Lower leg skin (tissue), 4 donors: ENCODE measurements around the gene CDH23. TPM values are rescaled to one million over a fixed set of nuclear protein-coding genes. Genes with fewer than 3 reads are reported as not detected.

Experiments
- DNase-seq, 2 donors: peaks; one replicate each; pipeline ENCODE4 v3.0.0-alpha.2; 2019; ENCODE audit warnings: low spot score in 2 of 2
- H3K4me3 ChIP-seq: fragments of 200-600 bp; sonication (generic); 2 replicates; pipeline ENCODE4 v1.5.1; 2017; ENCODE audit warnings: mild to moderate bottlenecking, low read depth; ENCODE audit not compliant: poor library complexity, severe bottlenecking
- POLR2A ChIP-seq, 2 donors: fragments of 450-650 bp; IDR thresholded peaks; one replicate each; pipeline ENCODE4 v1.6.1; 2016 to 2017; ENCODE audit warnings: antibody characterized with exemption in 2 of 2, mild to moderate bottlenecking in 1 of 2, moderate library complexity in 1 of 2
- WGBS, 2 donors: methylation state at CpG; one replicate each; pipeline ENCODE4 v1.1.5; 2018; 5-methylcytosine and 5-hydroxymethylcytosine counted together
- intact Hi-C: fragments of 100-400 bp; cut with DNase I; formaldehyde crosslinking; loops from one replicate; pipeline ENCODE4 v1.15.0; 2023; ENCODE audit warnings: low total_unique reads
- total RNA-seq, 4 donors: library from RNA; depleted of rRNA; stranded (reverse); fragments of >200 nt; gene quantifications; one replicate each; pipeline ENCODE4 v1.1.0, GENCODE V29; 2016
- TF ChIP-seq, protein P1 (sequence below), 3 donors: fragments of 450-650 bp; IDR thresholded peaks; one replicate each; pipeline ENCODE4 v1.5.1; 2016; ENCODE audit warnings: antibody characterized with exemption in 3 of 3, mild to moderate bottlenecking in 3 of 3, moderate library complexity in 2 of 3

Gene CDH23
- total RNA-seq, 4 donors from 2014 or later, result 1.7 to 9.2 (median 2.6) TPM

DNA sequence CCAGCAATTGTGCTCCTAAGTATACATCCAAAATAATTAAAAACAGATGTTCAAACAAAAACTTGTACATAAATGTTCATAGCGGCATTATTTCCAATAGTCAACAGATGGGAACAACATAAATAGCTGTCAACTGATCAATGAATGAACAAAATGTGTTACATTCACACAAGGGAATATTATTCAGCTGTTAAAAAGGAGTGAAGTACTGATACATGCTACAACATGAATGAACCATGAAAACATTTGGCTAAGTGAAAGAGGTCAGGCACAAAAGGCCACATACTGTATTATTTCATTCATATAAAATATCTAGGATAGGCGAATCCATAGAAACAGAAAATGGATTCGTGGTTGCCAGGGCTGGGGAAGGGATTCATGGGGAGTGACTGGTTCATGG, 109.1 kb downstream of the CDH23 start:
- intact Hi-C loops, result no loop called here
- no peak for TF ChIP-seq POLR2A (IDR thresholded peaks at IDR 0.05)
- TF ChIP-seq, protein P1, sequence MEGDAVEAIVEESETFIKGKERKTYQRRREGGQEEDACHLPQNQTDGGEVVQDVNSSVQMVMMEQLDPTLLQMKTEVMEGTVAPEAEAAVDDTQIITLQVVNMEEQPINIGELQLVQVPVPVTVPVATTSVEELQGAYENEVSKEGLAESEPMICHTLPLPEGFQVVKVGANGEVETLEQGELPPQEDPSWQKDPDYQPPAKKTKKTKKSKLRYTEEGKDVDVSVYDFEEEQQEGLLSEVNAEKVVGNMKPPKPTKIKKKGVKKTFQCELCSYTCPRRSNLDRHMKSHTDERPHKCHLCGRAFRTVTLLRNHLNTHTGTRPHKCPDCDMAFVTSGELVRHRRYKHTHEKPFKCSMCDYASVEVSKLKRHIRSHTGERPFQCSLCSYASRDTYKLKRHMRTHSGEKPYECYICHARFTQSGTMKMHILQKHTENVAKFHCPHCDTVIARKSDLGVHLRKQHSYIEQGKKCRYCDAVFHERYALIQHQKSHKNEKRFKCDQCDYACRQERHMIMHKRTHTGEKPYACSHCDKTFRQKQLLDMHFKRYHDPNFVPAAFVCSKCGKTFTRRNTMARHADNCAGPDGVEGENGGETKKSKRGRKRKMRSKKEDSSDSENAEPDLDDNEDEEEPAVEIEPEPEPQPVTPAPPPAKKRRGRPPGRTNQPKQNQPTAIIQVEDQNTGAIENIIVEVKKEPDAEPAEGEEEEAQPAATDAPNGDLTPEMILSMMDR (IDR thresholded peaks at IDR 0.05), result no peak
- WGBS, 2 donors, result 95 to 96% methylated on average over 3 of the region's 3 CpGs
- DNase-seq, result no peak
- H3K4me3 ChIP-seq, result no peak overlapping the region

DNA sequence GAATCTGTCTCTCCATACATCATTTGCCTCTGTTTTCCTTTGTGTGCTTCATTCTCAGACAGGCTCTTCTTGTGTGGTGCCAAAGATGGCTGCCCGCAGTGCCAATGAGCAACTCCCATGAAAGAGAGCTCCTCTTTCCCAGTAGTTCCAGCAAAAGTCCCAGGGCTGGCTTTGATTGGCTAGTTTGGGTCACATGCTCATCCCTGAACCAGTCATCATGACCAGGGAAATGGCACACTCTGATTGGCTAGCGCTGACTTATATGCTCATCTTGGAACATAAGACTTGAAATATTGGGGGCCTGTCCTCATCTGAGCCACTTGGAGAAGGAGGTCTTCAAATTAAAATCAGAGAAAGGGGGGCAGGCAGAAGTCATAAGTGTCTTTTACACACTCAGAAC, 112.7 kb downstream of the CDH23 start:
- TF ChIP-seq, protein P1 (IDR thresholded peaks at IDR 0.05), result no peak
- no peak for TF ChIP-seq POLR2A (IDR thresholded peaks at IDR 0.05)
- no peak for DNase-seq
- no peak overlapping the region for H3K4me3 ChIP-seq
- WGBS, 2 donors, result 50 to 63% methylated on average over 2 of the region's 2 CpGs
- intact Hi-C loops, result no loop called here

DNA sequence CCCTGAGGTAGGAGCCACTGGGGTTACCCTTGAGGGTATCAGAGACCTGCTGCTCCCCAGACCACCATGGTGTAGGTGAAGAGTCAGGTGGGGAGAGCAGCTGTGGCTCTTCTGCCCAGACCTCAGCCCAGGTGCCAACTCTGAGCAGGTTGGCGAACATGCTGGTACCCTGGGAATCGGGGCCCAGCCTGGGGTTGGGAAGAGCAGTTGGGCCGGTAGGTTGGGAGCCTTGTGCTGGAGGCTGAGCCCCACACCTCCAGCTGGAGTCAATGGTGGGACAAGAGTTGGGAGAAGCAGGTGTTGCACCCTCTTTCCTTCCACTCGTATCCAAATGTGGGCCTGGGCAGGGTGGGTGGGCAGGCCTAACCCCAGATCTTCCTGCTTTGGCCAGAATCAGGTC, 114.5 kb downstream of the CDH23 start:
- no peak for DNase-seq
- no peak for TF ChIP-seq POLR2A (IDR thresholded peaks at IDR 0.05)
- TF ChIP-seq, protein P1 (IDR thresholded peaks at IDR 0.05), result no peak
- H3K4me3 ChIP-seq, result no peak overlapping the region
- 97 to 100% methylated on average over 3 to 4 of the region's 4 CpGs for WGBS, 2 donors
- intact Hi-C loops, result no loop called here

DNA sequence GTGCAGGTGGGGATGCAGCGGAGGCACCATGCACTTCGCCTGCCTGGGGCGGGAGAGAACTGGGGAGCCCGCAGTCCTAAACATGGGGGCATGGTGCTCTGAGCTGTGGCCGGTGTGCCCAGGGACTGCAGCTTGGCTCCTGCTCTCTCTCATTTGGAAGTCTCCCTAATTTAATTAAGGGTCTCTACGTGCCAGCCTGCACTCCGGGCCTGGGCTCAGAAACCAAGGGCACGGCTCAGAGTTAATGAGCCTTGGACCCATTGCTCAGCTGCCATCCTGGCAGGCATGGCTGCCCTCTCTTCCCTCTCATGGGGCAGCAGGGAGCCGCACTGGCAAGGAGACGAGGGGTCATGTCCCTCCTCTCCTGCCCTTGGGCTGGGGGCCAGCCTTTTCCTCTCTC, 115.6 kb downstream of the CDH23 start:
- no peak for DNase-seq
- TF ChIP-seq, protein P1 (IDR thresholded peaks at IDR 0.05), result no peak
- TF ChIP-seq POLR2A (IDR thresholded peaks at IDR 0.05), result no peak
- H3K4me3 ChIP-seq, result no peak overlapping the region
- WGBS, 2 donors, result 94 to 95% methylated on average over 10 of the region's 10 CpGs
- intact Hi-C loops, result no loop called here

DNA sequence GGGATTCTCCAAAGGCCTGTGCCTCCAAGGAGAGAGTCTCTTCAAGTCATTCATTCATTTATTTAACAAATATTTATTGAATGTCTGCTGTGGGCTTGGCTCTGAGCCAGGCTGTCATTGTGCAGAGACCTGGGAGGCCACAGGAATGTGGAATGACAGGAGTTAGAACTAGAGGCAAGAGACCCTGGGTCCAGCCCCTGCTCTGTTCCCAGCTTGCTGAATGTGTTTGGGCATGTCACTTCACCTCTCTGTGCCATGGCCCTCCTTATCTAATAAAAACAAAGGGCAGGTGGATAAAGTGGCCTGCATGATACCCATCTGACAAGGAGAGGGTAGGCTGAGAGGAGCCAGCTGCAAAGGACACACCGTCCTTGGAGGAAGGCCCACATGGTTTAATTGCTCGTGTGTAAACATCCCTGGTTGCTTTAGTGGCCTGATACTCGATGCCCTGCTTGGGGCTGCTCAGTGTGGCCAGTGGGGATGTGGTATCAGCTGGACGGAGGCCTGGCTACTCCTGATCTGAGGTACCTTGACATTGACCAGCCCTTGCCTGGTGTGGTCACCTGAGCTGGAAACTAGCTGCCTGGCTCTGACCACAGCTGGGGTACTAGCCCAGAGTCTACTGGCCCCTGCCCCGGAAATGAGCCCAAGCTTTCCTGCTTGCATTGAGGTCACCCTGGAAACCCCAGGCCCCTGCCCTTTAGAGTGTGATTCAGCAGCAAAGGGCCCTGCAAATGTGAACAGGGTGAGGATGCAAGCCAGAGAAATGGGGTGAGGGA, 116.2 kb downstream of the CDH23 start:
- 63 to 70% methylated on average over 2 to 4 of the region's 5 CpGs for WGBS, 2 donors
- H3K4me3 ChIP-seq, result no peak overlapping the region
- intact Hi-C loops, result no loop called here
- TF ChIP-seq, protein P1 (IDR thresholded peaks at IDR 0.05), result no peak
- TF ChIP-seq POLR2A (IDR thresholded peaks at IDR 0.05), result no peak
- no peak for DNase-seq

DNA sequence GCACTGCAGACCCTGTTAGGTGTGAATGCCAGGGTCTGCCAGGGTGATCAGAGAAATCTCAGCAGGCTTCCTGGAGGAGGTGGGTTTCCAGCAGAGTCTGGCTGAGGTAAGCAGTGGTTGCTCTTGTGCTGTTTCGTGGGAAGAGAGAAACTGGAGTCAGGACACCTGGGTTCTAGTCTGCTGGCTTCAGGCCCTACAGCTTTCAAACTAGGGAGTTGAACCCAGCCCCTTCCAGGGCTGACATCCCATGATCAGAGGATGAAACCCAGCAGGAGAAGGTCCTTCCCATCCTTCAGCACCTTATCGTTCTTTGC, 116.8 kb downstream of the CDH23 start:
- TF ChIP-seq POLR2A (IDR thresholded peaks at IDR 0.05), result no peak
- TF ChIP-seq, protein P1 (IDR thresholded peaks at IDR 0.05), result no peak
- 87 to 95% methylated on average over 2 of the region's 2 CpGs for WGBS, 2 donors
- H3K4me3 ChIP-seq, result no peak overlapping the region
- DNase-seq, result no peak
- intact Hi-C loops, result no loop called here
